Amniotic epithelial cell (primary cell): Measurements from ENCODE around the gene ARMH1.
"Not testable (repeated sequence)": the region's sequence is repeated elsewhere in the genome, so short reads cannot be mapped to it uniquely, and the experiment has no call there.

Experiments used
- DNase-seq: peaks from one replicate; pipeline ENCODE4 v3.0.0-alpha.2; 2010; ENCODE audit warnings: low read depth

Gene ARMH1

DNA sequence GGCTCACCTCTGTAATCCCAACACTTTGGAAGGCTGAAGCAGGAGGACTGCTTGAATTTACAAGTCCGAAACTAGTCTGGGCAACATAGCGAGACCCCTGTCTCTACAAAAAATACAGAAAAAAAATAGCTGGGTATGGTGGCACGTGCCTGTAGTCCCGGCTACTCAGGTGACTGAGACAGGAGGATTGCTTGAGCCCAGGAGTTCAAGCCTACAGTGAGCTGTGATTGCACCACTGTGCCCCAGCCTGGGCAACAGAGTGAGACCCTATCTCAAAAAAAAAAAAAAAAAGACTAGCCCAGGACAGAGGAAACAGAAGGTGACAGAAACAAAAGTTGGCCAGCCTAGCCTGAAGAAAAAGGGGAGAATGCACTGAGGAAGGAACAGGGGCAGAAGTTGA is 21.2 kb downstream of the ARMH1 start:
- DNase-seq, result no peak

GRCh38 chr1:44696101-44696500 is 21.6 kb downstream of the ARMH1 start:
- no peak for DNase-seq

DNA sequence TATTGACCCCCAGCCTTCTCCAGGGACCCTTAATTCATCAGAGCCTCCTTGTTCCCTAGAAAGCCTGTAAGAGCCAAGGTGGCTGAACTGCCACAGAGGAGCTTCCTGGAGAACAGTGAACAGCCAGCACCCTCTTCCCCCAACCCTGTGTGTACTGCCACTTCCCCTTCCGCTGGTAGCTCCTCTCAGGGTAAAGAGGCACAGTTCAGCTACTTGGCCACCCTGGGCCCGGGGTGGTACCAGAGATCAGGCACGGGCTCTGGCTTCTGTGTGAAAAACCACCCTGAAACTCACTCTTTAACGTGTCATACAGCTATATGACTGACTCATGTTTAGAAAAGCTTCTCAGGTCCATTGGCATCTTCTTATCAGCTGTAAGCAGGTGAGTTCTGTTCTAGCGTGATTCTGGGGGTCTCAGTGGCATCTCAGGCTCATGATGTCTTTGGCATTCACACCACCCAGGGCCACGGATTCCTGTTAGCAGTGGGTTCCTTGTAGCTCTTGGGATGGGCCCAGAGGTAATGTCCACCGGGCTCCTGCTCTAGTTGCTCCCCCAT is 22.4 kb downstream of the ARMH1 start:
- no peak for DNase-seq

DNA sequence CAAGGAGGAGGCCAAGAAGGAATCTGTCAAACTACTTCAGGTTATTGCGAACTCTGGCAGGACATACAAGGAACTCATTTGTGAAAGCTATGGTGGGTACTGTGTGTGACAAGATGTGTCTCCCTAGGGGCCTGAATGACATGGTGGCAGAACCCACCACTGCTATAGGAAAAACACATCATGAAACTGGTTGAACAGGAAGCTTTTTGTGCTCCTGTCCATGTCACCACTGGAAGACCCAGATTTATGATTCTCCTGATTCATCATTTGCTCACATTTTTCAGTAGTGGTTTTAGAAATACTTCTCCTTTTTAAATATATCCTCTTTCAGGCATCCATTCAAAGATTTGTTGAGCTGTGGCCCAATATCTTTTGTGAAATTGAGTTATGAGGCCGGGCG is 23.6 kb downstream of the ARMH1 start:
- DNase-seq, result no peak

DNA sequence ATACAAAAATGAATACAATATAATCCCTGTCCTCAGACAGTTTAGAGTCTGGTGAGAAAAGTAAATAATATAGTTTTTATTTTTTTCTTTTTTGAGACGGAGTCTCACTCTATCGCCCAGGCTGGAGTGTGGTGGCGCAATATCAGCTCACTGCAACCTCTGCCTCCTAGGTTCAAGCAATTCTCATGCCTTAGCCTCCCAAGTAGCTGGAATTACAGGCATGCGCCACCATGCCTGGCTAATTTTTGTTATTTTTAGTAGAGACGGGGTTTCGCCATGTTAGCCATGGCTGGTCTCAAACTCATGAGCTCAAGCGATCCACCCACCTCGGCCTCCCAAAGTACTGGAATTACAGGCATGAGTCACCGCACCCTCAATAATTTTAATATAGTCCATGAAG is 24.9 kb downstream of the ARMH1 start:
- not testable (repeated sequence) for DNase-seq

DNA sequence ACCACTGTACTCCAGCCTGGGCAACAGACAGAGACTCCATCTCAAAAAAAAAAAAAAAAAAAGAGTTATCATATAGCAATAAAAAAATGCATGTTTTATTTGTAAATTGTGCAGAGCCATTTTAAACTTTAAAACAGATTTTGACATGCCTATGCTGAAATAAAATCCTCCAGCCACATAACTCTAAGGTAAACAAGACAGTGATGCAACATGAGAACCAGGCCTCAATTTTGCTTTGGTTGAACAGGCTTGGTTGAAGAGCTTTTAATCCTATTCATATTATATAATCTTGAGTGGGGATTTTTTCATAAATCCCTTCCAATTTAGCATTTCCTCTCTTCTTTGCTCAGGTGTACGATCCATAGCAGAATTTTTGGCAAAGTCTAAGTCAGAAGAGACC is 26.1 kb downstream of the ARMH1 start:
- DNase-seq, result peak; percentile 46

DNA sequence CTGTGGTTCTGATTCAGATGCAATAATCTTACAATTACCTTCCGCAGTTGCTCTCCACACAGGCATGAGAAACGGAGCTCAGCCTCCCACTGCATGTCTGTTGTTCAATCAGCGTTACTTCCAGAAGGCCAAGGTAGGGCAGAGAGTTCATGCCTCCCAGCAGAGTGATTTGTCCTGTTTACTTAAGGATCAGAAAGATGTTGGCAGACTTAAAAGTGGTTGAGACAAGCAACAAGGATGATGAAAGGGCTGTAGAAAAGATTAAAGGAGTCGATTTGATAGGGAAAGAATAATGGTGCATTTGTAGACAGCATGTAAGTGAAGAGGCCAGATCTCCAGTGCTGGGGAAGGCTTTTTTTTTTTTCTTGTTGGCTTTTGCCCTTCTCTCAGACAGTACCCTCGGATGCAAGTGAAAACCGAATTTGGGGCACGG is 26.6 kb downstream of the ARMH1 start:
- peak; percentile 86 for DNase-seq

DNA sequence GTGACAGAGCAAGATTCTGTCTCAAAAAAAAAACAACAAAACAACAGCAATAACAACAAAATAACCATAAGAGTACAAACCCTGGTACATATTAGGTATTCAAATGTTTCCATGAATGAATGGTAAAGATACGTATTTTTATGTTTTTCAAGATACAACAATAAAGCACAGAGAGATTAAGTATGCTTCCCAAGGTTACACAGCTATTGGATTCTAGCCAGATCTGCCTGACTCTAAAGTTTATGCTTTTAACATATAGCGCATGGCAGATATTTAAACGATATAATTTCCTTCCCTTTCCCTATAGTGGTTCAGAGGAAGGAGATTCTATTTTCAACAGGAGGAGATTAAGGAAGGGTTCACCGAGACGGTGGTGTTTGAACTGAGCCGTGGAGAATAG is 31.0 kb downstream of the ARMH1 start:
- no peak for DNase-seq

- DNase-seq, result no peak
Measured at GRCh38 chr1:44705938-44706337, 31.4 kb downstream of the ARMH1 start.

DNA sequence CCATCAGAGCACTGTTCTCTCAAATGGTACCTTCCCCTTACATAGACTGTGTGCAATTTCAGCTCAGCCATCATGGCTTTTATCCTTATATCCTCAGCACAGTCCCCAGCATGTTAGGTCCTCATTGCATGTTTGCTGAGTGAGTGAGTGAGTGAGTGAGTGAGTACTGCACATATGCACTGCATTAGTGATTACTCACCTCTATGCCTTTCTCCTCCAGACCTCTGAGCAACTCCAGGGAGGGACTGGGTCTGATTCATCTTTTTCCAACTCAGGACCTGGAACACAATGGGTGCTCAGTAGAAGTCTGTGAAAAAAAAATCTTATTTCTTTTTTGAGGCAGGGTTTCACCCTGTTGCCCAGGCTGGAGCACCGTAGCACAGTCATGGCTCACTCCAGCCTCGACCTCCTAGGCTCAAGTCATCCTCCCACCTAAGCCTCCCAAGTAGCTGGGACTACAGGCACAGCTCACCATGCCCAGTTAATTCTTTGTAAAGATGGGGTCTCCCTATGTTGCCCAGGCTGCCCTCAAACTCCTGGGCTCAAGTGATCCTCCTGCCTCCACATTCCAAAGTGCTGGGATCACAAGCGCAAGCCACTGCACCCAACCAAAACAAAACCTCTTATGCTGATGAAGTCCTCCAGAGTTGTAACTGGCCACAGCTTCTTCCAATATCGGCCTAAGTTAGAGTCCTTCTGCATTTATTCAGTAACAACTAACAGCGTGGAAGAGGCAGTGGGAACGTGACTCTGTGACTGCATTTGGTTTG is 32.8 kb downstream of the ARMH1 start:
- peak; percentile 94 for DNase-seq

DNA sequence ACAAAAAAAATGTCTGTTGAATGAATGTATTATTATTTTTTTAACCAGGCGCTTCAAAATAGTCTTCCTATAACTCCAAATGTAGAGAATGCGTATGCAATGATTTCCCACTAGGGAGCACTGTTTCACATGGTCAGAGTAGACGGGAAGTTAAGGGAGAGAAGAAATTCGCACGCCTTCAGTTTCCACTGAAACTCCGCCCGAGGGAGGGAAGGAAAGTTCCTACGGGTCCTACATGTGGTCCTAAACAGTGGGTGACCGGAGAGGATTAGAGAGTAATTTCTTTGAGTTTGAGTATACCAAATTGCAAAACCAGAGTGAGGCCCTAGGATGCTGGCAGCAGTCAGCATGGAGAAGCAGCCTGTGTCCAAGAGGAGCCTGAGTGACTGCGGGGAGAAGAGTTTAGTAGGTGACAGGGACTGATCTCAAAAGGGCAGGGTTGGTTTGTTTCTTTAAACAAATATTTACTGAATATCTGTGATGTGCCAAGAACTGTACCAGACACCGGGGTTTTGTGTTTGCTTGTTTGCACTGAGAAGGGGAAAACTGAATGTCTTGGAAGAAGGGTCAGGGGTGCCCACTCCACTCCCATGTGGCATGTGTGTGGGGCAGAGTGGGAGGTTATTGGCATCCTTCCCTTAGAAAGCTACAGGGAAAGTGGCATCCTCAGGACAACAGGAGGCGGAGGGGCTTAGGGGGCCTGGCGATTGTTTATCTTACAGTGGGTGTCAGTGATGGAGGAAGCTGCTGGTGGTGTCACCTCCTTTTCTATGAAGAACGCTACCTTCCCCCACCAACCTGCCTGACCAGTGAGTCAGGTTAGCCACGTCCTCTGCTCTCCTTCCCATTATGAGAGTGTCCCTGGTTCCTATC is 33.7 kb downstream of the ARMH1 start:
- peak; percentile 66 for DNase-seq

GRCh38 chr1:44713321-44713781 is 38.8 kb downstream of the ARMH1 start:
- DNase-seq, result no peak

DNA sequence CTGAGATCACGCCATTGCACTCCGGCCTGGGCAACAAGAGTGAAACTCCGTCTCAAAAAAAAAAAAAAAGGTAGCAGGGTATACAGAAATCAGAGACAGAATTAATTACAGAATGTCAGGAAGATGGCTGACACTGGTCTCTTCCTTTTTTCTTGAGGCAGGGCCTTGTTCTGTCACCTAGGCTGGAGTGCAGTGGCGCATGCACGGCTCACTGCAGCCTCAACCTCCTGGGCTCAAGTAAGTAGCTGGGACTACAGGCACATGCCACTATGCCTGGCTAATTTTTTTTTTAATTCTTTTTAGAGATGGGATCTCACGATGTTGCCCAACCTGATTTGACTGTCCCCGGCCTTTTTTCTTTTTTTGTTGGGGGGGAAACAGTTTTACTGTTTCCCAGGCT is 40.0 kb downstream of the ARMH1 start:
- no peak for DNase-seq

DNA sequence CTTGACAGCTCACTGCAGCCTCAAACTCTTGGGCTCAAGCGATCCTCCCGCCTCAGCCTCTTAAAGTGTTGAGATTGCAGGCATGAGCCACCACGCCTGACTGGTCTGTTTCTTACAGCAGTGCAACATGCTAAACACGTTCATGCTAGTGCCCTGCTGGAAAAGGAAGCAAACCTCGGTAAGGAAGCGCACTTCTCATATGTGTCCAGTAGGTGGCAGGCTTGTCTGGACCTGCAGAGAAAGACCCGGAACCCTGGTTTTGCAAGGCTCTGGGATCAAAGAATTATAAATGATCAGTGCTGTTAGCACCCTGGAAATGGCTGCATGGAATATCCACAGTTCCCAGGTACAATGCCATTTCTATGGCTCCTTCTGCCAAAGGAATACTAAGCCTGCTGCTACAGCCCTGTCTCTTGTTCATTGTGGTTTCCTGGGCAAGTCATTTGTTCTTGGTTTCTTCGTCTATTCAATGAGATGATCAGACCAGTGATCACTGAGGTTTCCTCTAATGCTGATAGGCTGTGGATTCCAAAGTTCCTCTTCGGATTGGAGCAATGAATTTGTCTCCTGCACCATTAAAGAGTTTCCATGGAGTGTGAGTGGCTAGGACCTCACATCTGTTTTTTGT is 40.5 kb downstream of the ARMH1 start:
- DNase-seq, result peak; percentile 72

DNA sequence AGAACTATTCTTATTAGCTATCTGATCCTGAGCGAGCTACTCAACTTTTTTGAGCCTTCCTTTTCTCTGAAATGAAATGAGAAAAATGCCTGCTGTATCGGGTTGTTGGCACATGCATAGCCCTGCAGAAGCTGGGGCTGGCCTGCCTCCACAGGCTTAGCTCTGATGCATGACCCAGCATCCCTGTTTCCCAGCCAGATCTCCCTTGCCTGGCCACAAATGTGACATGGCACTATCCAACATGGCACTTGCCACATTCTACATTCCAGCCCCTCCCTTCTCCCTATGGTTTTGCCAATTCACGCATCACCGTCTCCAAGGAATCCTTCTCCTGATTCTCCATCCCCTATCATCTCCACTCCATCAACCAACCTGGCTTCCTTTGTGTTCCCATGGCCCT is 42.6 kb downstream of the ARMH1 start:
- DNase-seq, result no peak

DNA sequence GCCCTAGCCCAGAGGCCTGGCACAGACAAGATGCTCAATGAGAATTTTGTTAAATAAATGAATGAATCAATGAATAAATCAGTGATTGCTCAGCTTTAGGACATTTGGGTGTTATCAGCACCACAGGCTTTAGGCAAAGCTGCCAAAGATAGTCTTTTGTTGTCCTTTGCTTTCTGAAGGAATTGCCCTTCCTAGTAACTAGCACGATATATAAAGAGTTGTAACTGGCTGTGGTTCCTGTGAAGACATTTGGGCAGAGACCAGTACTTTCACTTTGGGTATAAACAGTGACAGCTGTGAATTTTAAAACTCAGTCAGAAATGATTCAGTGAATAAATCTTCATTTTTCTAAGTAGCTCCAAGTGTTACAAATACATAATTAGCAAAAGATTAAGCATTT is 43.1 kb downstream of the ARMH1 start:
- DNase-seq, result no peak

GRCh38 chr1:44718091-44718490 is 43.6 kb downstream of the ARMH1 start:
- DNase-seq, result no peak

GRCh38 chr1:44719318-44719717 is 44.8 kb downstream of the ARMH1 start:
- no peak for DNase-seq

GRCh38 chr1:44720281-44720680 is 45.8 kb downstream of the ARMH1 start:
- no peak for DNase-seq

DNA sequence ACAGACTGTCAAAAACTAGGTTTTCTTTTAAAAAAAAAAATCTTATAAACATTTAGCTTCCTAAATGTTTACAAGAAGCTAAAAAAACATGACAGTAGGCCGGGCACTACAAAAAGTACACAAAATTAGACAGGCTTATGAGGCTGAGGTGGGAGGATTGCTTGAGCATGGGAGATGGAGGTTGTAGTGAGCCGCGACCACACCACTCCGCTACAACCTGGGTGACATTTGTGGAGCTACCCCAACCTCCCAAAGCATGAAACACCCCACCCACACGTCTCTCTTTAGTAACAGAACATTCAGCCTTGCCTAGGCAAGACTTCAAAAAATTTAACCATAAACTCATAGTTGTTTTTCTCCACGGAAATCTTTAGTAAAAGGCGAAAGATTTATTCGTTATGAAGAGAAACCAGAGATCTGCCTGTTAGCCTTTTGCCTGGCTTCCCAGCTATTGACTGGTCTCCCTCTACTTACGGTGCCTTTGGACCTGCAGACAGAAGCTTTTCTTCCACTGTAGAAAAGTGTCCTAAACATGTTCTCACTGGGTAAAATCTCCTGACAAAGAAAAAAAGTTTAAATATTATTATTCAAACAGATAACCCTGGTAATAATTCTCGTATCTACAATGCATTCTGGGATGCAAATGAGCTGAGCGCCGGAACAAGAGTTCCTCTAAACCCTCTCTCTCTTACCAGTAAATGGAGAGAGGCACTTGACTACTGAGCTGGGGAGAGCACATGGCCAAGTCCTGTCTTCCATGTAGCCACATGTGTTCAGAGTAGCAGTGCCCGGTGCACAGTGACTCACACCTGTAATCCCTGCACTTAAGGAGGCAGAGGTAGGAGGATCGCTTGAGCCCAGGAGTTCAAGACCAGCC is 47.2 kb downstream of the ARMH1 start:
- peak; percentile 100 for DNase-seq

DNA sequence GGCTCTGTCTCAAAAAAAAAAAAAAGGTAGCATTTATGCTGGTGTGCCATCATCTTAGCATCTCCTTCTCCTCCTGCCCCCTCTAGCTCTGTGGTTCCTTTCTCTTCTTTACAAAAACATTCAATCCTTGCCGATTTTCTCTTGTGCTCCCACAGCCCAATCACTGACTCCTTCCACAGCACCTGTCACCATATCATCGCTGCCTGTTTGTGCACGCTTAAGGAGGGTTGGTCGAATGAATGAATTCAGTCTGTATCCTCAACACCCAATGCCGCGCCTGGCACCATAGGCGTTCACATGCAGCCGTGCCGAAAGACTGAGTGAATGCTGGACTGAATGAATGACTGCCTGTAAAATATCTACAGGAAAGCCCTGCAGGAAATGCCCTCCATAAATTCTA is 48.5 kb downstream of the ARMH1 start:
- no peak for DNase-seq
